Prostate gland (tissue), 2 donors: ENCODE data around the gene NGB. TPM values are rescaled to one million over a fixed set of nuclear protein-coding genes. Genes with fewer than 3 reads are reported as not detected.

Experiments used
- DNase-seq: peaks from one replicate; pipeline ENCODE4 v3.0.0-alpha.2; 2019; ENCODE audit warnings: low spot score
- H3K27ac ChIP-seq, 2 donors: fragments of 200-600 bp; sonication (generic); 2 replicates each; pipeline ENCODE4 v1.5.1; 2017 to 2019
- H3K27me3 ChIP-seq: fragments of 200-600 bp; sonication (generic); replicated peaks from 2 replicates; pipeline ENCODE4 v1.5.1; 2019; ENCODE audit not compliant: insufficient read depth
- H3K36me3 ChIP-seq, 2 donors: fragments of 200-600 bp; sonication (generic); 1 replicate in 1 of 2; 2 replicates in 1 of 2; pipeline versions ENCODE4 v1.5.1 to v1.8.1; 2017 to 2019
- H3K4me1 ChIP-seq: fragments of 200-600 bp; sonication (generic); replicated peaks from 2 replicates; pipeline ENCODE4 v1.5.1; 2019
- H3K4me3 ChIP-seq, 2 donors: fragments of 200-600 bp; sonication (generic); 2 replicates each; pipeline ENCODE4 v1.5.1; 2017 to 2019
- H3K9me3 ChIP-seq: fragments of 200-600 bp; sonication (generic); 2 replicates; pipeline ENCODE4 v1.5.1; 2017
- POLR2A ChIP-seq: fragments of 450-650 bp; IDR thresholded peaks from one replicate; pipeline ENCODE4 v1.6.1; 2016; ENCODE audit warnings: antibody characterized with exemption, mild to moderate bottlenecking
- POLR2AphosphoS5 ChIP-seq: sonication (generic); formaldehyde crosslinking; IDR thresholded peaks from one replicate; pipeline ENCODE4 v1.6.1; 2017; ENCODE audit warnings: antibody characterized with exemption
- WGBS: methylation state at CpG from one replicate; pipeline ENCODE4 v1.1.5; 2018; 5-methylcytosine and 5-hydroxymethylcytosine counted together
- intact Hi-C: fragments of 100-400 bp; cut with DNase I; formaldehyde crosslinking; loops from one replicate; pipeline ENCODE4 v1.14.2; 2022
- total RNA-seq, 2 donors: library from RNA; depleted of rRNA; stranded (reverse); fragments of >200 nt; gene quantifications; one replicate each; pipeline ENCODE4 v1.1.0, GENCODE V29; 2016
- TF ChIP-seq, protein P1 (sequence below), 4 experiments: fragments of 200-600 bp in 2 of 4; fragments of 450-650 bp in 2 of 4; sonication (generic) in 2 of 4; IDR thresholded peaks; 1 replicate in 3 of 4; 2 replicates in 1 of 4; pipeline ENCODE4 v1.5.1; 2016 to 2019; ENCODE audit warnings: antibody characterized with exemption in 4 of 4, mild to moderate bottlenecking in 2 of 4, moderate library complexity in 2 of 4

NGB gene
- total RNA-seq, 2 donors from 2014 or later: 0.91 TPM; not detected in 1

DNA sequence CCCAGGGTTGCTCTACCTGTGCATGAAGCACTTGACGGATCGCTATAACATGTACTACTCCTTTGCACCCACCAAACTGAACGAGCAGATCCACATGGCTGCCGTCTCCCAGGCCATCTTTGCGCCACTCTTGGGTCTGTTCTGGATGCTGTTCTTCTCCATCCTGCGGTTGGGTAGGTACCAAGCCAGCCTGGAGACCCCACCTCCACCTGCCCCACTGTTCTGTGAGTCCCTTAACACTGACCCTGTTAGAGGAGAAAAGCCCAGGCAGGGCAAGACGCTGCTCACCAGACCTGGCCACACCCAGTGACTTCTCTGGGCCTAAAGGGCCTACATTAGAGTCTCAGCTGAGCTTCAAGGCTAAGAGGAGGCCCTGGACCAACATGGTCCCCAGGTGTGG is 21.7 kb downstream of the NGB start:
- WGBS: 94% methylated on average over 7 of the region's 7 CpGs
- Histone ChIP-seq H3K36me3 (no peaks in the 10 kb centered on the region), H3K9me3 (no peaks in the 10 kb centered on the region), H3K27me3 (no peaks in the 10 kb centered on the region), H3K4me3 (no peak overlapping the region), H3K27ac (no peak overlapping the region), H3K4me1 (no peaks in the 10 kb centered on the region)
- DNase-seq: no peak
- TF ChIP-seq, protein P1, sequence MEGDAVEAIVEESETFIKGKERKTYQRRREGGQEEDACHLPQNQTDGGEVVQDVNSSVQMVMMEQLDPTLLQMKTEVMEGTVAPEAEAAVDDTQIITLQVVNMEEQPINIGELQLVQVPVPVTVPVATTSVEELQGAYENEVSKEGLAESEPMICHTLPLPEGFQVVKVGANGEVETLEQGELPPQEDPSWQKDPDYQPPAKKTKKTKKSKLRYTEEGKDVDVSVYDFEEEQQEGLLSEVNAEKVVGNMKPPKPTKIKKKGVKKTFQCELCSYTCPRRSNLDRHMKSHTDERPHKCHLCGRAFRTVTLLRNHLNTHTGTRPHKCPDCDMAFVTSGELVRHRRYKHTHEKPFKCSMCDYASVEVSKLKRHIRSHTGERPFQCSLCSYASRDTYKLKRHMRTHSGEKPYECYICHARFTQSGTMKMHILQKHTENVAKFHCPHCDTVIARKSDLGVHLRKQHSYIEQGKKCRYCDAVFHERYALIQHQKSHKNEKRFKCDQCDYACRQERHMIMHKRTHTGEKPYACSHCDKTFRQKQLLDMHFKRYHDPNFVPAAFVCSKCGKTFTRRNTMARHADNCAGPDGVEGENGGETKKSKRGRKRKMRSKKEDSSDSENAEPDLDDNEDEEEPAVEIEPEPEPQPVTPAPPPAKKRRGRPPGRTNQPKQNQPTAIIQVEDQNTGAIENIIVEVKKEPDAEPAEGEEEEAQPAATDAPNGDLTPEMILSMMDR (IDR thresholded peaks at IDR 0.05): no peak
- TF ChIP-seq POLR2A (no peak), POLR2AphosphoS5 (no peak)
- intact Hi-C loops: no loop called here

- H3K36me3 ChIP-seq: no peaks in the 10 kb centered on the region
- intact Hi-C loops: no loop called here
- no peak for DNase-seq
- H3K4me1 ChIP-seq: no peaks in the 10 kb centered on the region
- no peak overlapping the region for H3K27ac ChIP-seq
- H3K9me3 ChIP-seq: no peaks in the 10 kb centered on the region
- H3K4me3 ChIP-seq: no peak overlapping the region
- no peaks in the 10 kb centered on the region for H3K27me3 ChIP-seq
- TF ChIP-seq, protein P1 (IDR thresholded peaks at IDR 0.05): no peak
- TF ChIP-seq POLR2A: no peak
- TF ChIP-seq POLR2AphosphoS5: no peak
- WGBS: 93% methylated on average over 7 of the region's 7 CpGs
Measured at GRCh38 chr14:77248666-77249065, 22.3 kb downstream of the NGB start.

- TF ChIP-seq, protein P1 (IDR thresholded peaks at IDR 0.05): no peak
- no peak for TF ChIP-seq POLR2A
- no peak for TF ChIP-seq POLR2AphosphoS5
- 81% methylated on average over 1 of the region's 1 CpG for WGBS
- Histone ChIP-seq H3K36me3 (no peaks in the 10 kb centered on the region), H3K27ac (no peak overlapping the region), H3K4me1 (no peaks in the 10 kb centered on the region), H3K9me3 (no peaks in the 10 kb centered on the region), H3K4me3 (no peak overlapping the region), H3K27me3 (no peaks in the 10 kb centered on the region)
- no peak for DNase-seq
- intact Hi-C loops: no loop called here
Measured at GRCh38 chr14:77246784-77247183, 24.2 kb downstream of the NGB start.

DNA sequence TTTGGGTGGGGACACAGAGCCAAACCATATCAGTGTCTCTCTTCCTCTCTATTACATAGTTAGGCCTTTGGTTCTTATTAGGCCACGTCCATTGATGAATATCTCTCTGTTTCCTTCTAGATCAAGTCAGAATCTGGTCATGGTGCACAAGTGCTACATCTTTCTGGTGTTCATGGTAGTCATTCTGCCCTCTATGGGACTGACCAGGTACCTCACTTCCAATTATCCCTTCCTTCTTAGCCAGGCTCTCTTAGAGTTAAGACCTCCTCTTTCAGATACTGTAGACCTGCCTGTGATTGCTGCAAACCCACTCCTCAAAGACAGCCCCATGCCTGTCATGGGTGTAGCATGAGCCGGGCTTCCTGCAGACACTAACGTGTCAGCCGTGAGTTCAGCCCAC is 25.2 kb downstream of the NGB start:
- WGBS: 86% methylated on average over 4 of the region's 4 CpGs
- DNase-seq: no peak

GRCh38 chr14:77243853-77244252 is 27.2 kb downstream of the NGB start:
- no peak overlapping the region for H3K4me3 ChIP-seq
- H3K4me1 ChIP-seq: no peaks in the 10 kb centered on the region
- intact Hi-C loops: no loop called here
- H3K36me3 ChIP-seq: no peaks in the 10 kb centered on the region
- DNase-seq: no peak
- WGBS: 62% methylated on average over 4 of the region's 4 CpGs
- TF ChIP-seq, protein P1 (IDR thresholded peaks at IDR 0.05): no peak
- no peak for TF ChIP-seq POLR2AphosphoS5
- no peak for TF ChIP-seq POLR2A
- no peak overlapping the region for H3K27ac ChIP-seq
- H3K9me3 ChIP-seq: no peaks in the 10 kb centered on the region
- H3K27me3 ChIP-seq: no peaks in the 10 kb centered on the region

More for the DNA sequence above, 25.2 kb downstream of the NGB start:
- Histone ChIP-seq H3K27me3 (no peaks in the 10 kb centered on the region), H3K4me3 (no peak overlapping the region), H3K4me1 (no peaks in the 10 kb centered on the region), H3K9me3 (no peaks in the 10 kb centered on the region), H3K27ac (no peak overlapping the region), H3K36me3 (no peaks in the 10 kb centered on the region)
- intact Hi-C loops: no loop called here
- TF ChIP-seq POLR2A (no peak), POLR2AphosphoS5 (no peak)
- TF ChIP-seq, protein P1 (IDR thresholded peaks at IDR 0.05): no peak
